ENCODE data around the gene CCDC15.

DNA sequence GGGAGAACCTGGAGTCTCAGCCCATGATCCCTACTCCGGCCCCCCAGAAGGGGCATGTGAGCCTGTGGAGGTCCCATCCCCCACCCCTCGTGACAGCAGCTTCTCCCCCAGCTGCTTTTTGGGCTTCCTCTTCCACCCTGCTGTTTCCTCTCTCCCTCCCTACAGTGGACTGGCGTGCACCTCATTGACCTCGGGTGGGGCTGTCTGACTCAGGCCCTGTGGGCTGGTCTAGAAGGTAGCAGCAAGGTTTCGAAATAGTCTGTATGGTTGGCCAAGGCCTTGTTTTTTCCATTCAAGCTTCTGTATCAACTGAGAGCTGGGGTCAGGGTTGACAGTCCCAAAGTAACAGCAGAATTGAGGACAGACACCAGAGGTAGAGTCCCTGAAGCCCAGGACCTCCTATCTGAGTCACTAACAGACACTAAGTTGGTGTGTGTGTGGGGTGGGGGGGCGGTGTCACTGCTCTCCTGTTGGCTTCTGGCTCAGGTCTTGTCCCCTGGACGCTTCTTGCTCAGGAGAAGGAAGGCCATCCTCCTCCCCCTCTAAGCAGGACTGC is 116.8 kb downstream of the CCDC15 start:
- no peak for TF ChIP-seq EZH2 (IDR thresholded peaks at IDR 0.05; ENCODE audit: low read length, unreplicated experiment)
- TF ChIP-seq, protein P1, sequence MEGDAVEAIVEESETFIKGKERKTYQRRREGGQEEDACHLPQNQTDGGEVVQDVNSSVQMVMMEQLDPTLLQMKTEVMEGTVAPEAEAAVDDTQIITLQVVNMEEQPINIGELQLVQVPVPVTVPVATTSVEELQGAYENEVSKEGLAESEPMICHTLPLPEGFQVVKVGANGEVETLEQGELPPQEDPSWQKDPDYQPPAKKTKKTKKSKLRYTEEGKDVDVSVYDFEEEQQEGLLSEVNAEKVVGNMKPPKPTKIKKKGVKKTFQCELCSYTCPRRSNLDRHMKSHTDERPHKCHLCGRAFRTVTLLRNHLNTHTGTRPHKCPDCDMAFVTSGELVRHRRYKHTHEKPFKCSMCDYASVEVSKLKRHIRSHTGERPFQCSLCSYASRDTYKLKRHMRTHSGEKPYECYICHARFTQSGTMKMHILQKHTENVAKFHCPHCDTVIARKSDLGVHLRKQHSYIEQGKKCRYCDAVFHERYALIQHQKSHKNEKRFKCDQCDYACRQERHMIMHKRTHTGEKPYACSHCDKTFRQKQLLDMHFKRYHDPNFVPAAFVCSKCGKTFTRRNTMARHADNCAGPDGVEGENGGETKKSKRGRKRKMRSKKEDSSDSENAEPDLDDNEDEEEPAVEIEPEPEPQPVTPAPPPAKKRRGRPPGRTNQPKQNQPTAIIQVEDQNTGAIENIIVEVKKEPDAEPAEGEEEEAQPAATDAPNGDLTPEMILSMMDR (conservative IDR thresholded peaks at IDR 0.05; ENCODE audit: low read depth, low read length), result no peak

All from PC-3 (cell line).